ENCODE results near the gene TNS1.
A peak's percentile ranks its signal among the peaks of the same experiment; 100 is the strongest.

TNS1 gene

GRCh38 chr2:217774232-217774631 is 228.6 kb downstream of the TNS1 start:
- DNase-seq (ENCODE audit: low spot score) = no peak

GRCh38 chr2:217773539-217773938 is 229.3 kb downstream of the TNS1 start:
- no peak for DNase-seq (ENCODE audit: low spot score)

- no peak for DNase-seq (ENCODE audit: low spot score)
Measured at GRCh38 chr2:217766356-217766755, 236.4 kb downstream of the TNS1 start.

GRCh38 chr2:217761645-217762277 is 241.0 kb downstream of the TNS1 start:
- no peak for DNase-seq (ENCODE audit: low spot score)

GRCh38 chr2:217759991-217760390 is 242.8 kb downstream of the TNS1 start:
- no peak for DNase-seq (ENCODE audit: low spot score)

- no peak for DNase-seq (ENCODE audit: low spot score)
Measured at GRCh38 chr2:217757108-217757463, 245.7 kb downstream of the TNS1 start.

- DNase-seq (ENCODE audit: low spot score) = peak; percentile 90
Measured at GRCh38 chr2:217756375-217757107, 246.3 kb downstream of the TNS1 start.

GRCh38 chr2:217755027-217755745 is 247.6 kb downstream of the TNS1 start:
- DNase-seq (ENCODE audit: low spot score) = no peak

GRCh38 chr2:217753460-217754200 is 249.2 kb downstream of the TNS1 start:
- DNase-seq (ENCODE audit: low spot score) = peak; percentile 61

- DNase-seq (ENCODE audit: low spot score) = no peak
Measured at GRCh38 chr2:217752714-217753459, 249.9 kb downstream of the TNS1 start.

GRCh38 chr2:217751952-217752351 is 250.8 kb downstream of the TNS1 start:
- no peak for DNase-seq (ENCODE audit: low spot score)

GRCh38 chr2:217751192-217751591 is 251.6 kb downstream of the TNS1 start:
- no peak for DNase-seq (ENCODE audit: low spot score)

Data from AG08396 (cell line).